Measurements from ENCODE around the gene ATP13A3.

ATP13A3 gene

GRCh38 chr3:194365526-194365925 lies 121.3 kb downstream of the ATP13A3 start:
- TF ChIP-seq CTCF (IDR thresholded peaks at IDR 0.05; ENCODE audit: control extremely low read depth, extremely low read depth, low read depth, missing control alignments) = no peak
- POLR2A ChIA-PET = no interaction called here
- DNase-seq (ENCODE audit: extremely low spot score) = no peak
- CTCF ChIA-PET = no interaction called here

GRCh38 chr3:194364652-194365434 lies 122.0 kb downstream of the ATP13A3 start:
- ChIA-PET CTCF (interaction anchor here (1.1 kb wide), 1 partner anchor 21 kb away, joined by 6 read pairs; no protein-coding TSS in a partner anchor), POLR2A (no interaction called here)
- no peak for DNase-seq (ENCODE audit: extremely low spot score)
- TF ChIP-seq CTCF (IDR thresholded peaks at IDR 0.05; ENCODE audit: control extremely low read depth, extremely low read depth, low read depth, missing control alignments) = no peak

GRCh38 chr3:194364314-194364651 lies 122.5 kb downstream of the ATP13A3 start:
- no peak for DNase-seq (ENCODE audit: extremely low spot score)
- TF ChIP-seq CTCF (IDR thresholded peaks at IDR 0.05; ENCODE audit: control extremely low read depth, extremely low read depth, low read depth, missing control alignments) = no peak
- ChIA-PET POLR2A (no interaction called here), CTCF (interaction anchor here (1.1 to 1.3 kb wide), 2 partner anchors 20 to 31 kb away, joined by 3 to 6 read pairs; no protein-coding TSS in a partner anchor)

GRCh38 chr3:194360568-194360967 lies 126.2 kb downstream of the ATP13A3 start:
- DNase-seq (ENCODE audit: extremely low spot score) = no peak
- no peak for TF ChIP-seq CTCF (IDR thresholded peaks at IDR 0.05; ENCODE audit: control extremely low read depth, extremely low read depth, low read depth, missing control alignments)
- CTCF ChIA-PET = interaction anchor here (1.2 to 7.9 kb wide), 2 partner anchors 15 to 27 kb away, joined by 3 to 69 read pairs; no protein-coding TSS in a partner anchor
- POLR2A ChIA-PET = no interaction called here

GRCh38 chr3:194357681-194358080 lies 129.1 kb downstream of the ATP13A3 start:
- ChIA-PET POLR2A (no interaction called here), CTCF (interaction anchor here (1.0 to 7.9 kb wide), 3 partner anchors 13 to 47 kb away, joined by 3 to 69 read pairs (median 3); no protein-coding TSS in a partner anchor)
- TF ChIP-seq CTCF (IDR thresholded peaks at IDR 0.05; ENCODE audit: control extremely low read depth, extremely low read depth, low read depth, missing control alignments) = no peak
- no peak for DNase-seq (ENCODE audit: extremely low spot score)

GRCh38 chr3:194355379-194355778 lies 131.4 kb downstream of the ATP13A3 start:
- POLR2A ChIA-PET = no interaction called here
- CTCF ChIA-PET = interaction anchor here (0.7 to 7.9 kb wide), 4 partner anchors 10 to 39 kb away, joined by 3 to 69 read pairs (median 4); no protein-coding TSS in a partner anchor
- no peak for TF ChIP-seq CTCF (IDR thresholded peaks at IDR 0.05; ENCODE audit: control extremely low read depth, extremely low read depth, low read depth, missing control alignments)
- DNase-seq (ENCODE audit: extremely low spot score) = no peak
